Activated CD8-positive, alpha-beta T cell treated with anti-CD3 and anti-CD28 coated beads, Interleukin-2, amount 10 ng/mL, durations not matched to agents 7 days and 5 days (primary cell): ENCODE results near the gene PDLIM4. TPM values are rescaled to one million over a fixed set of nuclear protein-coding genes. Genes with fewer than 3 reads are reported as not detected.

Experiments
- ATAC-seq: fragments of 150-1000 bp; cut with Tn5 transposase; one replicate; pipeline ENCODE4 v1.10.0; 2021; ENCODE audit warnings: moderate library complexity
- CTCF ChIA-PET: fragments of 350-600 bp; sonication (Branson Sonifier 250); formaldehyde crosslinking; loops from one replicate; lab custom pipeline; 2021; ENCODE audit warnings: antibody characterized with exemption; lab: Charles Lee
- POLR2A ChIA-PET: fragments of 350-600 bp; sonication (Branson Sonifier 250); formaldehyde crosslinking; loops from one replicate; lab custom pipeline; 2021; ENCODE audit warnings: antibody characterized with exemption; lab: Charles Lee
- DNase-seq: peaks from one replicate; pipeline ENCODE4 v3.0.0-alpha.2; 2020
- H3K27ac Mint-ChIP-seq: one replicate; pipeline ENCODE4 v1.8.0; 2021; ENCODE audit warnings: mild to moderate bottlenecking, mixed read lengths
- H3K27me3 Mint-ChIP-seq: one replicate; pipeline ENCODE4 v1.8.0; 2021; ENCODE audit warnings: low read depth, mixed read lengths
- H3K36me3 Mint-ChIP-seq: one replicate; pipeline ENCODE4 v1.8.0; 2021; ENCODE audit warnings: low read depth, mixed read lengths
- H3K4me1 Mint-ChIP-seq: one replicate; pipeline ENCODE4 v1.8.0; 2021; ENCODE audit warnings: low read depth, mixed read lengths
- H3K4me3 Mint-ChIP-seq: one replicate; pipeline ENCODE4 v1.8.0; 2021; ENCODE audit warnings: mild to moderate bottlenecking, mixed read lengths
- H3K9me3 Mint-ChIP-seq: one replicate; pipeline ENCODE4 v1.8.0; 2022; ENCODE audit warnings: mixed read lengths; ENCODE audit not compliant: insufficient read depth
- total RNA-seq, 2 experiments: library from RNA; stranded (reverse); gene quantifications; one replicate each; pipeline ENCODE4 v1.2.3, GENCODE V29; 2021

The PDLIM4 gene
- total RNA-seq, 2 experiments from 2014 or later, result not detected

DNA sequence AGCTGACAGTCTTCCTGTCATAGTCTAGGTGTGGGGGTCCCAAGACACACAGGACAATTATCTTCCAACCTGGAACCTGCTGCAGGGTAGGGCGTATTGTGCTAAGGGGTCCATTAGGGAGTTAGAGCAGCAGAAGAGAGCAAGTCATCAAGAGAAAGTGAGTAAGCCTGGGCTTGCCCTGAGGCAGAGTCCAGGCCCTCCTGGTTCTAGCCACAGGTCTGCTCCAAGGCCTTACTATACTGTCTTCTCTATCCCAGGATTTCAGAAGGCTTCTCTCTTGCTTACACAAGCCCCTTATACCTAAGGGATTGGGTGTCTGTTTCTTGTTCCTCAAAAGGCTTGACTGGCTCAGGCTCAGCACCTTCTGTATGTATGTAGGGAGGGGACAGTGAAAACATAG lies 37.5 kb upstream of the PDLIM4 start:
- Mint-ChIP-seq H3K36me3 (peaks cover 7% of the 10 kb centered on the region), H3K27me3 (peaks cover 2% of the 10 kb centered on the region), H3K4me1 (no peaks in the 10 kb centered on the region), H3K4me3 (no peak overlapping the region), H3K27ac (no peak overlapping the region), H3K9me3 (no peaks in the 10 kb centered on the region)
- ChIA-PET POLR2A (no interaction called here), CTCF (interaction anchor here (1.7 kb wide), 1 partner anchor 18 kb away, joined by 7 read pairs; no protein-coding TSS in a partner anchor)
- no peak for DNase-seq
- ATAC-seq, result no peak

DNA sequence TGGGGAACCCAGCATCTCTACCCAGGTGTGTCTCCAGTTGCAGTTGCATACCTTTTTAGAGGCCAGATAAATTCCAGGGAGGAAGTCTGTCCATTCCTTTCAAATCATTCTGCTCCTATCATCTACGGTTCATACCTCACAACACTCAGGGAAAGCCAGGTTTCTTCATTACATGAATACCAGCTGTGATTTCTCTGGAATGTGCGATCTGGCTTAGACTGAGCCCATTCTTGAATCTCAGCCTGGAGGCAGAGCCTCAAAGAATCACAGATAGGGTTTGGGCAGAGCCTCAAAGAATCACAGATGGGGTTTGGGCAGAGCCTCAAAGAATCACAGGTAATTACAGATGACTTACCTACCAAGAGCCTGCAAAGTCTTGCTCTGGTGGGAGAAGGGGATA lies 37.0 kb upstream of the PDLIM4 start:
- DNase-seq, result no peak
- no peak for ATAC-seq

DNA sequence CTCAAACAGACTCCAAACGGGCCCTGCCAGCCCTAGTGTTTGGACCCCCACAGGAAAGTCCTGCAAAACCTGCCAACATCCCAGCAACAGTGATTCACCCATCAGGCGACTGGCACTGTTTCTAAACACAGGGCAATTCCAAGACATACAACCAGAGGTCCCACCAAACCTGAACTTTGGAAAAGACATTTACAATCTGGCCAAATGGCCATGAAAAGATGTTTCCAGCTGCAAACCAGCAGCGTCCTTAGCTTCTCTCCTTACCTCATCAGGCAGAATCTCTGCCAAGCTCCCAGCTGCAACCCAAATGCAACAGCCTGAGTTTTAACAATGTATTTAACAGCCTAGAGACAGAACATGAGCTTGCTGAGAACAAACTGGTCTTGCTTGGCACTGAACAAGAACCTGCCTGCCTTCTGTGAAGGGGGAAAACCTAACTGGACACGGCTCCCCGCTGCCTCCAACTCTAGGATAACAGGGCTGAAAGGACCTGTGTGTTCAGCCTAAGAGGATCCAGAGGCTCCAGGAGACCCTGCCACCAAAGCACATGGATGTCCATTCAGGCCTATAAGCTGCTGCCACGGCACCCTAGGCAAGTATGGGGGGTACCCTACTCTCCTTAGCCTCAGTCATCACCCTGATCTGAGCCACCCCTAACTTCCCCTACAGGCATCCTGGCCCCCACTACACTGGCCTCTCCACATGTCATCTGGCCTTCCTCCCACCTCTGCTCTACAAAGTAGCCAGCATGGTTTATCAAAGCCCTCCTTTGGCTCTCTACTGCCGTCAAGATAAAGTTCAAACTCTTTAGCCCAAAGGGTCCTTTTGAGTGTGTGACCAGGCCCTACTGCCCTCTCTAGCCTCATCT lies 35.5 kb upstream of the PDLIM4 start:
- no peak overlapping the region for H3K27ac Mint-ChIP-seq
- no peak overlapping the region for H3K4me3 Mint-ChIP-seq
- ChIA-PET POLR2A (no interaction called here), CTCF (interaction anchor here (1.1 kb wide), 1 partner anchor 16 kb away, joined by 3 read pairs; no protein-coding TSS in a partner anchor)
- H3K4me1 Mint-ChIP-seq, result peaks cover 8% of the 10 kb centered on the region
- H3K9me3 Mint-ChIP-seq, result no peaks in the 10 kb centered on the region
- DNase-seq (no peak), ATAC-seq (no peak)
- peaks cover 6% of the 10 kb centered on the region for H3K27me3 Mint-ChIP-seq
- peaks cover 2% of the 10 kb centered on the region for H3K36me3 Mint-ChIP-seq

More for the DNA sequence above, 37.0 kb upstream of the PDLIM4 start:
- Mint-ChIP-seq H3K4me1 (peaks cover 4% of the 10 kb centered on the region), H3K36me3 (peaks cover 7% of the 10 kb centered on the region), H3K4me3 (no peak overlapping the region), H3K27ac (no peak overlapping the region), H3K9me3 (no peaks in the 10 kb centered on the region), H3K27me3 (peaks cover 2% of the 10 kb centered on the region)
- CTCF ChIA-PET, result interaction anchor here (1.7 kb wide), 1 partner anchor 18 kb away, joined by 7 read pairs; no protein-coding TSS in a partner anchor
- POLR2A ChIA-PET, result no interaction called here

DNA sequence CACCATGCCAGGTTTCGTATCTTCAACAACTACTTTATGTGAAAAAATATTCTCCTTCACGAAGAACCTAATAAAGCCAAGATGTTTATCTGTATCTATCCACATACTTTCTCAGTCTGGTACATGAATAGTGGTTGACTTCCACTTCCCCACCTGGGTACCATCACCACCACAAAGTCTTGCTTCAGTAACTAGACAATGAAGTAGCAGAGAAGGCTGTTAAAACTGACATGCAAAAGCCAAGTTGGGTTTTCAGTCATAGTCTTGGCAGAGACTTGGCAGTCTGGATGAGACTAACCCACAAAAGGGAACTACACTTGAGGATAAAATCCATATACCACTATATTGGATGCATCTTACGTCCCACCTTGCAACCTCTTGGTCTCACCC lies 34.9 kb upstream of the PDLIM4 start:
- Mint-ChIP-seq H3K4me1 (peaks cover 9% of the 10 kb centered on the region), H3K27ac (no peak overlapping the region), H3K9me3 (no peaks in the 10 kb centered on the region), H3K36me3 (no peaks in the 10 kb centered on the region), H3K4me3 (no peak overlapping the region), H3K27me3 (peaks cover 7% of the 10 kb centered on the region)
- DNase-seq (no peak), ATAC-seq (no peak)
- CTCF ChIA-PET, result interaction anchor here (1.2 kb wide), 1 partner anchor 15 kb away, joined by 4 read pairs; no protein-coding TSS in a partner anchor
- POLR2A ChIA-PET, result no interaction called here

DNA sequence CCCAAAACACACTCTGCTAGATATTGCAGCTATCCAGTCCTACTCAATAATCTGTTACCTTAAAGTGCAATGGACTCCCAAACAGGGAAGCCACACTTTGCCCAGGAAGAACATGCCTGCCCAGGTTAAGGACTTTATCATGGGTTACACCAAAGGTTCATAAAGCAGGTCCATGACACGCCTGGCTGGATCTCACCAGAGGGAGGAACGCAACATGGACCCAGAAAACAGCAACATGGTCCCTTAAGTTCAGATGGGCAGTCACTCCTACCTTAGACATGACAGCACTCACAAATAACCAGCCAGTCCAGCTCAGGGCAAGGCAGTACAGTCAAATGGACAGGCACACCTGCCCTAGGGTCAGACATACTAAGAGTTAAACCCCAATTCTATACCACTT lies 33.6 kb upstream of the PDLIM4 start:
- Mint-ChIP-seq H3K36me3 (no peaks in the 10 kb centered on the region), H3K4me1 (peaks cover 9% of the 10 kb centered on the region), H3K9me3 (no peaks in the 10 kb centered on the region), H3K27ac (no peak overlapping the region), H3K27me3 (peaks cover 7% of the 10 kb centered on the region), H3K4me3 (no peak overlapping the region)
- DNase-seq (no peak), ATAC-seq (no peak)
- POLR2A ChIA-PET, result no interaction called here
- CTCF ChIA-PET, result interaction anchor here (0.7 to 2.9 kb wide), 4 partner anchors 14 to 163 kb away, joined by 3 to 19 read pairs (median 4); no protein-coding TSS in a partner anchor

DNA sequence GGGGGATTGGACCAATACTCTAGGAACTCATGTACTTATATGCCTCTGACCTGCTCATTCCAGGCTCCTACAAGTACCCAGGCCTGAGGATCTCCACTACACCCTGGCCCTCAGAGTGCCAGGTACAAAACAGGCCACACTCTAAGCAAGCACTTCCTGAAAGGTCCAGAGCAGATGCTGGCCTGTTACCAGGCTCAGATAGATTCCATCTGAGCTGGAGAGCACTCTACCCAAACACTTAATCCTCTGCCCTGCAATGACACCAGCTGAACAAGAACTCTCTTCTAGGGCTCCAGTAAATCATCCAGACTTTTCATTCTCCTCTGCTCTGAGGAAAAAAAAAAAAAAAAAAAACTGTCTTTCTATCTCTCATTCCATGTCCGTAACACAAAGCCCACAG lies 32.8 kb upstream of the PDLIM4 start:
- Mint-ChIP-seq H3K4me3 (no peak overlapping the region), H3K9me3 (no peaks in the 10 kb centered on the region), H3K27ac (no peak overlapping the region), H3K36me3 (no peaks in the 10 kb centered on the region), H3K27me3 (peaks cover 12% of the 10 kb centered on the region), H3K4me1 (peaks cover 18% of the 10 kb centered on the region)
- DNase-seq (no peak), ATAC-seq (no peak)
- ChIA-PET POLR2A (no interaction called here), CTCF (interaction anchor here (0.6 to 2.9 kb wide), 4 partner anchors 13 to 691 kb away, joined by 3 to 19 read pairs (median 4); no protein-coding TSS in a partner anchor)

DNA sequence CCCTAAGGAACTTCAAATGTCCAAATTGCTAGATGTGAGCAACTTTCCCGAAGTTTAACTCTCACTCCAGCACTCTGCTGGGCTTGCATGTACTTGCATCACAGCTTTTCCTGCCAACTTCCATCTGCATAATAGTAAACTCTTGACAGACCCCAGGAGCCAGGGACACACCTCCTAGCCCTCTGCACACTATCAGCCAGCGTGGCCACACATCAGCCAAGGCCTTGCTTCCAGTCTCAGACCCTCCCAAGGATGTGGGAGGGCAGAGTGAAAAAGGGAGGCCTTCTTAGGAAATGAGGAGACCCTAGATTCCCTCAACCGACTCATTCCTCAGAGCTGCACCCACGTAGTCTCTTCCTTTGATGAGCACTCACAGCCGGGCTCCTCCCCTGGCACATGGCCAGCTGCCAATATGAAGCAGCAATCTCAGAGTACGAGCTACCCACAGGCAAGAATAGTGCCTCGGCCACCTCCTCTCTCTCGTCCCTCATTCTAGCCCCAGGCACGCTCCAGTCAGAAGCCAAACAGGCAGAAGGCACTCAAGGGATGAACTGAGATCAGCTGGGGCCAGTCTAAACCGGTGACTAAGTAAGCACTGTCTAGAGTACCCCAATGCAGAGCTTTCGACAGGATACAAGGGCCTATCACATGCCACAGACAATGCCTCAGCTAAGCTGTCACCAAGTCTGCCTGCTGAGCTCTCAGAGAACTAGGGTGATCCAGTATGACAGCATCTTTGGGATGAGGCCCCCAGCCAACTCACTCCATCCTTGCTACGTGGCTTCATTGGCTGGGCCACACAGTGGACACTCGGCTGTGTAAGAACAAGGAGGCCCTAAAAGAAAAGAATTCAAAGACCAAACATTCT lies 32.1 kb upstream of the PDLIM4 start:
- ChIA-PET POLR2A (no interaction called here), CTCF (interaction anchor here (0.6 to 2.9 kb wide), 5 partner anchors 13 to 692 kb away, joined by 3 to 19 read pairs (median 3); no protein-coding TSS in a partner anchor)
- Mint-ChIP-seq H3K36me3 (no peaks in the 10 kb centered on the region), H3K27me3 (peaks cover 16% of the 10 kb centered on the region), H3K4me3 (no peak overlapping the region), H3K9me3 (no peaks in the 10 kb centered on the region), H3K27ac (no peak overlapping the region), H3K4me1 (peaks cover 23% of the 10 kb centered on the region)
- DNase-seq (no peak), ATAC-seq (no peak)

- ATAC-seq (no peak), DNase-seq (no peak)
- ChIA-PET CTCF (interaction anchor here (0.6 to 3.3 kb wide), 3 partner anchors 9 to 11 kb away, joined by 4 to 31 read pairs (median 19); no protein-coding TSS in a partner anchor), POLR2A (no interaction called here)
- no peaks in the 10 kb centered on the region for H3K9me3 Mint-ChIP-seq
- peak overlapping the region; percentile 47 for H3K4me3 Mint-ChIP-seq
- H3K4me1 Mint-ChIP-seq, result peaks cover 34% of the 10 kb centered on the region
- H3K36me3 Mint-ChIP-seq, result no peaks in the 10 kb centered on the region
- no peak overlapping the region for H3K27ac Mint-ChIP-seq
- H3K27me3 Mint-ChIP-seq, result peaks cover 16% of the 10 kb centered on the region
Measured at GRCh38 chr5:132226516-132227234, 30.8 kb upstream of the PDLIM4 start.

DNA sequence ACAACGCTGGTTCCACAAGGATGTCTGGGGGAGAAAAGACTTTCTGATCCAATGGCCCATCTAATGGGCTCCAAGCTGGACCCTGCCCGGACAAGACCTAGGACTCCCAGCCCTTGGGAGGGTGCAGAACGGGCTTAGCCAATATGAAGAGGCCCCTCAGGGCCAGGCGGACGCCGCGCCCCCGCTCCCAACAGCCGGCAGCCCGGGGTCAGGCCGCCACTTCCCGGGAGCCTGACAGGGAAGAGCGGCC lies 30.3 kb upstream of the PDLIM4 start:
- ATAC-seq, result no peak
- Mint-ChIP-seq H3K27me3 (peaks cover 18% of the 10 kb centered on the region), H3K36me3 (no peaks in the 10 kb centered on the region), H3K4me1 (peaks cover 36% of the 10 kb centered on the region), H3K4me3 (peak overlapping the region; percentile 47), H3K27ac (no peak overlapping the region), H3K9me3 (no peaks in the 10 kb centered on the region)
- DNase-seq, result no peak
- ChIA-PET POLR2A (interaction anchor here (0.5 kb wide), 1 partner anchor 113 kb away, joined by 3 read pairs; no protein-coding TSS in a partner anchor), CTCF (interaction anchor here (3.3 kb wide), 1 partner anchor 11 kb away, joined by 31 read pairs; no protein-coding TSS in a partner anchor)

GRCh38 chr5:132227485-132228240 lies 29.8 kb upstream of the PDLIM4 start, which contains the start of gene P4HA2:
P4HA2 (minus strand) TSS chr5:132227853; CDS start chr5:132218626, 9,227 bp downstream.
- H3K4me3 Mint-ChIP-seq, result peak within 1 kb of the TSS; percentile 47
- peak; percentile 93 for ATAC-seq
- no peaks in the 10 kb centered on the region for H3K36me3 Mint-ChIP-seq
- ChIA-PET CTCF (interaction anchor here (3.3 kb wide), 1 partner anchor 10 kb away, joined by 31 read pairs; no protein-coding TSS in a partner anchor), POLR2A (interaction anchor here (0.5 kb wide), 1 partner anchor 113 kb away, joined by 3 read pairs; no protein-coding TSS in a partner anchor)
- no peaks in the 10 kb centered on the region for H3K9me3 Mint-ChIP-seq
- peak; percentile 62 for DNase-seq
- H3K27ac Mint-ChIP-seq, result no peak within 1 kb of the TSS
- H3K27me3 Mint-ChIP-seq, result peaks cover 19% of the 10 kb centered on the region
- peaks cover 36% of the 10 kb centered on the region for H3K4me1 Mint-ChIP-seq
